Bronchial epithelial cell (primary cell): Measurements from ENCODE around the gene SLC7A6OS. TPM values are rescaled to one million over a fixed set of nuclear protein-coding genes. Genes with fewer than 3 reads are reported as not detected.

Source experiments
- DNase-seq: peaks from one replicate; pipeline ENCODE4 v3.0.0-alpha.2; 2010; ENCODE audit warnings: low read depth
- FAIRE-seq: peaks from 2 replicates; lab custom pipeline; 2011; peaks lifted over from hg19 to GRCh38; lab: Jason Lieb, UNC
- H3K27me3 ChIP-seq: 2 replicates; pipeline ENCODE4 v1.5.1; 2011; ENCODE audit warnings: low read length; ENCODE audit not compliant: control insufficient read depth, insufficient read depth
- H3K36me3 ChIP-seq: 2 replicates; pipeline ENCODE4 v1.5.1; 2011; ENCODE audit warnings: low read length; ENCODE audit not compliant: control insufficient read depth, insufficient read depth
- H3K4me3 ChIP-seq: 2 replicates; pipeline ENCODE4 v1.5.1; 2011; ENCODE audit warnings: mild to moderate bottlenecking, low read depth, low read length, control low read depth
- CTCF ChIP-seq: IDR thresholded peaks from 2 replicates; pipeline ENCODE4 v1.5.1; 2011; ENCODE audit warnings: mild to moderate bottlenecking, moderate library complexity, low read length, control low read depth, inconsistent platforms; ENCODE audit not compliant: insufficient read depth, severe bottlenecking
- total RNA-seq: library from RNA; depleted of rRNA; stranded (reverse); fragments of >200 nt; gene quantifications from 2 replicates; pipeline ENCODE4 v1.2.1, GENCODE V29; 2014

Gene SLC7A6OS
- total RNA-seq, 1 donor from 2014 or later: 17.4 TPM

- TF ChIP-seq CTCF: no peak
- Histone ChIP-seq H3K27me3 (no peaks in the 10 kb centered on the region), H3K4me3 (no peak overlapping the region), H3K36me3 (peaks cover 25% of the 10 kb centered on the region)
- DNase-seq (no peak), FAIRE-seq (no peak)
Measured at GRCh38 chr16:68347605-68348004, 36.9 kb upstream of the SLC7A6OS start.

- DNase-seq (no peak), FAIRE-seq (no peak)
- TF ChIP-seq CTCF: no peak
- Histone ChIP-seq H3K27me3 (no peaks in the 10 kb centered on the region), H3K4me3 (no peak overlapping the region), H3K36me3 (peaks cover 24% of the 10 kb centered on the region)
Measured at GRCh38 chr16:68346892-68347480, 36.2 kb upstream of the SLC7A6OS start.

- TF ChIP-seq CTCF: no peak
- DNase-seq (no peak), FAIRE-seq (no peak)
- no peaks in the 10 kb centered on the region for H3K27me3 ChIP-seq
- H3K4me3 ChIP-seq: no peak overlapping the region
- H3K36me3 ChIP-seq: peaks cover 24% of the 10 kb centered on the region
Measured at GRCh38 chr16:68345958-68346635, 35.4 kb upstream of the SLC7A6OS start.

- FAIRE-seq: no peak
- H3K4me3 ChIP-seq: no peak overlapping the region
- no peak for DNase-seq
- H3K27me3 ChIP-seq: no peaks in the 10 kb centered on the region
- H3K36me3 ChIP-seq: peaks cover 22% of the 10 kb centered on the region
- TF ChIP-seq CTCF: no peak
Measured at GRCh38 chr16:68345351-68345810, 34.6 kb upstream of the SLC7A6OS start.

GRCh38 chr16:68344252-68344651 is 33.5 kb upstream of the SLC7A6OS start:
- H3K36me3 ChIP-seq: peaks cover 22% of the 10 kb centered on the region
- FAIRE-seq (no peak), DNase-seq (no peak)
- no peak for TF ChIP-seq CTCF
- H3K27me3 ChIP-seq: no peaks in the 10 kb centered on the region
- no peak overlapping the region for H3K4me3 ChIP-seq
